HepG2 (cell line): ENCODE results near the gene FUT3. TPM values are rescaled to one million over a fixed set of nuclear protein-coding genes. Genes with fewer than 3 reads are reported as not detected.

Experiments
- AGO1 ChIP-seq: fragments of 200-400 bp; formaldehyde crosslinking; IDR thresholded peaks from 2 replicates; pipeline ENCODE4 v1.6.1; 2017; ENCODE audit warnings: mild to moderate bottlenecking, low read depth, low read length, moderate library complexity; ENCODE audit not compliant: poor library complexity, severe bottlenecking
- ARID2 ChIP-seq: sonication (generic); formaldehyde crosslinking; IDR thresholded peaks from 2 replicates; pipeline ENCODE4 v1.8.1; 2022; ENCODE audit warnings: mild to moderate bottlenecking, missing genetic modification reagents, borderline replicate concordance
- ARNT ChIP-seq: fragments of 450-650 bp; IDR thresholded peaks from 2 replicates; pipeline ENCODE4 v1.6.1; 2017
- CEBPZ ChIP-seq: IDR thresholded peaks from 2 replicates; pipeline ENCODE4 v1.6.1; 2012; ENCODE audit warnings: low read length, improper control_type of control experiment
- CHD4 ChIP-seq: fragments of 200-600 bp; sonication (generic); IDR thresholded peaks from 2 replicates; pipeline ENCODE4 v1.7.0; 2017; ENCODE audit warnings: mild to moderate bottlenecking, low read length, borderline replicate concordance
- IKZF4 ChIP-seq: sonication (generic); formaldehyde crosslinking; IDR thresholded peaks from 2 replicates; pipeline ENCODE4 v1.5.1; 2020; ENCODE audit warnings: borderline replicate concordance, mild to moderate bottlenecking, low read depth, missing genetic modification reagents; ENCODE audit errors: not compliant biosample characterization
- KAT2B ChIP-seq: fragments of 150-350 bp; IDR thresholded peaks from 2 replicates; pipeline ENCODE4 v1.6.1; 2014; ENCODE audit warnings: low read depth, low read length, borderline replicate concordance
- MIXL1 ChIP-seq: IDR thresholded peaks from 2 replicates; pipeline ENCODE4 v1.6.1; 2016
- MTA1 ChIP-seq: sonication (generic); formaldehyde crosslinking; IDR thresholded peaks from 2 replicates; pipeline ENCODE4 v1.4.0; 2020; ENCODE audit warnings: missing genetic modification reagents, mild to moderate bottlenecking, borderline replicate concordance
- MXD1 ChIP-seq: sonication (generic); formaldehyde crosslinking; IDR thresholded peaks from 2 replicates; pipeline ENCODE4 v1.4.0; 2020; ENCODE audit warnings: mild to moderate bottlenecking, missing genetic modification reagents
- NFE2L1 ChIP-seq: sonication (generic); formaldehyde crosslinking; IDR thresholded peaks from 2 replicates; pipeline ENCODE4 v1.4.0; 2020; ENCODE audit warnings: missing genetic modification reagents, mild to moderate bottlenecking, borderline replicate concordance
- NR2F2 ChIP-seq: IDR thresholded peaks from 2 replicates; pipeline ENCODE4 v1.6.1; 2012; ENCODE audit warnings: low read depth, inconsistent platforms, borderline replicate concordance
- PPARG ChIP-seq: conservative IDR thresholded peaks from 2 replicates; pipeline ENCODE4 v1.6.1; 2016; ENCODE audit warnings: missing biosample characterization, missing genetic modification reagents
- SALL1 ChIP-seq: sonication (generic); formaldehyde crosslinking; IDR thresholded peaks from 2 replicates; pipeline ENCODE4 v1.8.0; 2022; ENCODE audit warnings: mild to moderate bottlenecking, missing genetic modification reagents
- SIX4 ChIP-seq: sonication (generic); formaldehyde crosslinking; IDR thresholded peaks from 2 replicates; pipeline ENCODE4 v1.4.0; 2020; ENCODE audit warnings: missing genetic modification reagents
- ZBTB4 ChIP-seq: sonication (generic); formaldehyde crosslinking; IDR thresholded peaks from 2 replicates; pipeline ENCODE4 v1.4.0; 2020; ENCODE audit warnings: missing genetic modification reagents, mild to moderate bottlenecking, borderline replicate concordance
- ZKSCAN5 ChIP-seq: sonication (generic); formaldehyde crosslinking; IDR thresholded peaks from 2 replicates; pipeline ENCODE4 v1.5.1; 2020; ENCODE audit warnings: mild to moderate bottlenecking, missing genetic modification reagents
- ZNF251 ChIP-seq: sonication (generic); formaldehyde crosslinking; IDR thresholded peaks from 2 replicates; pipeline ENCODE4 v1.9.0; 2021; ENCODE audit warnings: mild to moderate bottlenecking, missing genetic modification reagents
- ZNF253 ChIP-seq: sonication (generic); formaldehyde crosslinking; IDR thresholded peaks from 2 replicates; pipeline ENCODE4 v1.8.0; 2022; ENCODE audit warnings: mild to moderate bottlenecking, missing genetic modification reagents, borderline replicate concordance
- ZNF329 ChIP-seq: sonication (generic); formaldehyde crosslinking; IDR thresholded peaks from 2 replicates; pipeline ENCODE4 v1.9.0; 2021; ENCODE audit warnings: low read depth, mild to moderate bottlenecking, missing genetic modification reagents
- ZNF446 ChIP-seq: sonication (generic); formaldehyde crosslinking; IDR thresholded peaks from 2 replicates; pipeline ENCODE4 v1.5.0; 2020; ENCODE audit warnings: mild to moderate bottlenecking, missing genetic modification reagents
- ZNF572 ChIP-seq: sonication (generic); formaldehyde crosslinking; IDR thresholded peaks from 2 replicates; pipeline ENCODE4 v1.5.1; 2020; ENCODE audit warnings: mild to moderate bottlenecking, missing genetic modification reagents
- ZNF724P ChIP-seq: sonication (generic); formaldehyde crosslinking; IDR thresholded peaks from 2 replicates; pipeline ENCODE4 v1.8.0; 2022; ENCODE audit warnings: missing genetic modification reagents, borderline replicate concordance
- ZNF768 ChIP-seq: sonication (generic); formaldehyde crosslinking; IDR thresholded peaks from 2 replicates; pipeline ENCODE4 v1.4.0; 2020; ENCODE audit warnings: missing genetic modification reagents
- polyA plus RNA-seq, 8 experiments: library from polyadenylated mRNA; depleted of rRNA in 3 of 8; stranded (reverse) in 7 of 8; unstranded in 1 of 8; fragments of >200 nt; fragmentation: Illumina TruSeq in 4 of 8; extraction: Trizol in 4 of 8; gene quantifications; 2 replicates each; pipeline versions ENCODE4 v1.2.1 to v1.2.3, GENCODE V29; 2011 to 2016; ENCODE audit warnings: low read depth in 4 of 8, missing spikeins in 1 of 8, mixed read lengths in 1 of 8; ENCODE audit not compliant: insufficient read depth in 1 of 8
- total RNA-seq, 5 experiments: library from RNA; depleted of rRNA; stranded (reverse); fragments of >200 nt; fragmentation: Illumina TruSeq; extraction: Trizol; gene quantifications; 2 replicates each; pipeline ENCODE4 v1.2.3, GENCODE V29; 2016; ENCODE audit warnings: low read depth in 1 of 5

Gene FUT3
- total and polyA plus RNA-seq, 2 of the 13 experiments (the other 11 are each of a cell fraction or from before 2014, with no cell fraction given): 0.53 to 1.1 TPM

- TF ChIP-seq NFE2L1 (CRISPR knock-in tag) (no peak), MTA1 (CRISPR knock-in tag) (peak; percentile 77), PPARG (peak; percentile 84), MIXL1 (CRISPR knock-in tag) (peak; percentile 64; the same call in 1 of the 2 replicates), ZNF251 (CRISPR knock-in tag) (no peak), ZNF572 (no peak), NR2F2 (0 out of 2 replicates have a peak, but pooled peaks have one; percentile 31), ZBTB4 (CRISPR knock-in tag) (peak; percentile 78), AGO1 (no peak), IKZF4 (peak; percentile 26), SALL1 (CRISPR knock-in tag) (peak; percentile 88), ZKSCAN5 (CRISPR knock-in tag) (no peak), ARID2 (CRISPR knock-in tag) (no peak), ZNF724P (CRISPR knock-in tag) (no peak; the same call in 1 of the 2 replicates), CHD4 (peak; percentile 98), ZNF329 (no peak), ZNF768 (CRISPR knock-in tag) (no peak), MXD1 (CRISPR knock-in tag) (no peak), SIX4 (CRISPR knock-in tag) (no peak), ZNF253 (CRISPR knock-in tag) (no peak), CEBPZ (no peak), ARNT (no peak), ZNF446 (no peak), KAT2B (no peak)
These were observed 29.4 kb upstream of the FUT3 start (continued) for GRCh38 chr19:5880604-5881078.
